ENCODE data around the gene POU2F3. TPM values are rescaled to one million over a fixed set of nuclear protein-coding genes. Genes with fewer than 3 reads are reported as not detected.

The POU2F3 gene
- total and polyA plus RNA-seq, 4 donors, result 2.6 to 3.9 (median 3.1) TPM

DNA sequence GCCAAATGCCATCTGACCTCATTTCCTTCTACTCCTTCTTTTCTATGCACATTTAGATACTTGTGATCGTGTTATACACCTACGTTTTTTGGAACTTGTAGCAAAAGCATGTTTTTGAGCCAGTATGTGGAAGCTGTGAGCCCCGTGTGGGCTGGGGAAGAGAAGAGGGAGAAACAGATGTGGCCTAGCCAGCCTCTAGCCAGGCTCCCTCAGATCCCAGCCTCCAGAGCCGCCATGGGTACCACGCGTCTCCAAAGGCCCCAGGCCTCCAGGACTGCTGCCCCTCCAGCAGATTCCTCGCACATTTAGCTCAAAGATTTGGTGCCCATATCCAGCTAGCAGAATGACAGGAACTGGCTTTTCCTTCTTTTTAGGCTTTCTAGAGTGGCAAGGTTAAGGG is 68.1 kb downstream of the POU2F3 start:
- Histone ChIP-seq H3K9ac (ENCODE audit: insufficient read depth in 1 of 2, low read length in 2 of 2) (no peak overlapping the region), H3K27ac (ENCODE audit: low read depth in 1 of 2, low read length in 1 of 2) (no peak overlapping the region), H3K9me3 (ENCODE audit: control insufficient read depth in 4 of 4, insufficient read depth in 3 of 4, low read length in 3 of 4) (no peaks in the 10 kb centered on the region), H3K36me3 (ENCODE audit: control insufficient read depth in 4 of 4, insufficient read depth in 4 of 4, low read length in 4 of 4) (no peaks in the 10 kb centered on the region), H3K4me1 (ENCODE audit: control insufficient read depth in 5 of 5, insufficient read depth in 5 of 5, low read length in 5 of 5) (no peaks in the 10 kb centered on the region), H3K4me3 (no peak overlapping the region), H3K27me3 (ENCODE audit: control insufficient read depth in 3 of 3, insufficient read depth in 3 of 3, low read length in 2 of 3) (no peaks in the 10 kb centered on the region)
- DNase-seq, result no peak
- no peak for ATAC-seq (ENCODE audit: insufficient read depth, low FRiP score)
- WGBS, 2 donors, result 90 to 93% methylated on average over 7 of the region's 7 CpGs
- TF ChIP-seq, protein P1, sequence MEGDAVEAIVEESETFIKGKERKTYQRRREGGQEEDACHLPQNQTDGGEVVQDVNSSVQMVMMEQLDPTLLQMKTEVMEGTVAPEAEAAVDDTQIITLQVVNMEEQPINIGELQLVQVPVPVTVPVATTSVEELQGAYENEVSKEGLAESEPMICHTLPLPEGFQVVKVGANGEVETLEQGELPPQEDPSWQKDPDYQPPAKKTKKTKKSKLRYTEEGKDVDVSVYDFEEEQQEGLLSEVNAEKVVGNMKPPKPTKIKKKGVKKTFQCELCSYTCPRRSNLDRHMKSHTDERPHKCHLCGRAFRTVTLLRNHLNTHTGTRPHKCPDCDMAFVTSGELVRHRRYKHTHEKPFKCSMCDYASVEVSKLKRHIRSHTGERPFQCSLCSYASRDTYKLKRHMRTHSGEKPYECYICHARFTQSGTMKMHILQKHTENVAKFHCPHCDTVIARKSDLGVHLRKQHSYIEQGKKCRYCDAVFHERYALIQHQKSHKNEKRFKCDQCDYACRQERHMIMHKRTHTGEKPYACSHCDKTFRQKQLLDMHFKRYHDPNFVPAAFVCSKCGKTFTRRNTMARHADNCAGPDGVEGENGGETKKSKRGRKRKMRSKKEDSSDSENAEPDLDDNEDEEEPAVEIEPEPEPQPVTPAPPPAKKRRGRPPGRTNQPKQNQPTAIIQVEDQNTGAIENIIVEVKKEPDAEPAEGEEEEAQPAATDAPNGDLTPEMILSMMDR (IDR thresholded peaks at IDR 0.05; ENCODE audit: control extremely low read depth, extremely low read depth), result no peak

DNA sequence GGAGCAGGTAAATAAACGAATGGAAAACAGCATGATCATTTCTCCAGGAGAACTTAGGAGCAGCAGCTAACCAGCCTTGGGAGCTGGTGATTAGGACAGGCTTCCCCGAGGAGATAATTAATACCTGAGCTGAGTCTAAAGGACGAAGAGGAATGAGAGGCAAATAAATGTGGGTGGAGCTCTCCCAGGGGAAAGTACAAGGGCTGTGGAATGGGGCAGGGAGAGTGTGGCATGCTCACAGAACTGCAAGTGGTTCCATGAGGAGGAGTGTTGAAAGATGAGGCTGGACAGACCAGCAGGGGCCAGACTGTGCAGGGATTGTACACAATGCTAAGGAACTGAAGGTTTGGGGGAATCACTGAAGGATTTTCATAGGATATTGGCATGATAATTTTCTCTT is 70.9 kb downstream of the POU2F3 start:
- H3K27ac ChIP-seq (ENCODE audit: low read depth in 1 of 2, low read length in 1 of 2), result no peak overlapping the region
- 62 to 84% methylated on average over 3 of the region's 3 CpGs for WGBS, 2 donors
- no peaks in the 10 kb centered on the region for H3K36me3 ChIP-seq (ENCODE audit: control insufficient read depth in 4 of 4, insufficient read depth in 4 of 4, low read length in 4 of 4)
- H3K9ac ChIP-seq (ENCODE audit: insufficient read depth in 1 of 2, low read length in 2 of 2), result no peak overlapping the region
- no peak overlapping the region for H3K4me3 ChIP-seq
- TF ChIP-seq, protein P1 (IDR thresholded peaks at IDR 0.05; ENCODE audit: control extremely low read depth, extremely low read depth), result no peak
- H3K4me1 ChIP-seq (ENCODE audit: control insufficient read depth in 5 of 5, insufficient read depth in 5 of 5, low read length in 5 of 5), result peaks cover 0 to 8% (median 0%) of the 10 kb centered on the region in 5 donors
- no peaks in the 10 kb centered on the region for H3K9me3 ChIP-seq (ENCODE audit: control insufficient read depth in 4 of 4, insufficient read depth in 3 of 4, low read length in 3 of 4)
- no peak for ATAC-seq (ENCODE audit: insufficient read depth, low FRiP score)
- H3K27me3 ChIP-seq (ENCODE audit: control insufficient read depth in 3 of 3, insufficient read depth in 3 of 3, low read length in 2 of 3), result no peaks in the 10 kb centered on the region
- no peak for DNase-seq

DNA sequence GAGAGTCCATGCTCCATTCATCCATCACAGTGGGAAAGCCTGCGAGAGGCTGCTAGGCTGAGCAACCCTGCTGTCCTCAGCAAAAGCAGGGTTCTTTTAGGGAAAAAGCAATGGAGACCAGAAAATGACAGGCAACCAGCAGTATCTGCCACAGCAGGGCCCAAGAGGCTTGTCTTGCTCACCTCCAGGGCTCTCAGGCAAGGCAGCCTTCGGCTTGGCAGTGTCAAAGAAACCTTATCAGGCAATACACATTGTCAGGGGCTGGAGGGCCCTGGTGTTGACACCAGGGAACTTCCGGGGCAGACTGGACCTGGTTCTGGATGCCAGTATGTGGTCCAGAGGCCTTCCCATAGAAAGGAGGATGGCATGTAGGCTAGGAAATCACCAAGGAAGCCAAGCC is 74.9 kb downstream of the POU2F3 start:
- no peaks in the 10 kb centered on the region for H3K9me3 ChIP-seq (ENCODE audit: control insufficient read depth in 4 of 4, insufficient read depth in 3 of 4, low read length in 3 of 4)
- TF ChIP-seq, protein P1 (IDR thresholded peaks at IDR 0.05; ENCODE audit: control extremely low read depth, extremely low read depth), result no peak
- H3K4me3 ChIP-seq, result no peak overlapping the region
- peaks cover 0 to 20% (median 6%) of the 10 kb centered on the region in 5 donors for H3K4me1 ChIP-seq (ENCODE audit: control insufficient read depth in 5 of 5, insufficient read depth in 5 of 5, low read length in 5 of 5)
- no peak for DNase-seq
- H3K9ac ChIP-seq (ENCODE audit: insufficient read depth in 1 of 2, low read length in 2 of 2), result no peak overlapping the region
- no peak overlapping the region for H3K27ac ChIP-seq (ENCODE audit: low read depth in 1 of 2, low read length in 1 of 2)
- no peaks in the 10 kb centered on the region for H3K27me3 ChIP-seq (ENCODE audit: control insufficient read depth in 3 of 3, insufficient read depth in 3 of 3, low read length in 2 of 3)
- 73 to 86% methylated on average over 3 of the region's 3 CpGs for WGBS, 2 donors
- no peaks in the 10 kb centered on the region for H3K36me3 ChIP-seq (ENCODE audit: control insufficient read depth in 4 of 4, insufficient read depth in 4 of 4, low read length in 4 of 4)
- ATAC-seq (ENCODE audit: insufficient read depth, low FRiP score), result no peak

Data from lung (tissue), 12 donors.